GM18526 (cell line): ENCODE results near the gene HERPUD1.

Experiments
- POLR2A ChIP-seq: IDR thresholded peaks from 3 replicates; pipeline ENCODE4 v1.6.1; 2011; ENCODE audit not compliant: insufficient read length; ENCODE audit errors: extremely low read depth

HERPUD1 gene

DNA sequence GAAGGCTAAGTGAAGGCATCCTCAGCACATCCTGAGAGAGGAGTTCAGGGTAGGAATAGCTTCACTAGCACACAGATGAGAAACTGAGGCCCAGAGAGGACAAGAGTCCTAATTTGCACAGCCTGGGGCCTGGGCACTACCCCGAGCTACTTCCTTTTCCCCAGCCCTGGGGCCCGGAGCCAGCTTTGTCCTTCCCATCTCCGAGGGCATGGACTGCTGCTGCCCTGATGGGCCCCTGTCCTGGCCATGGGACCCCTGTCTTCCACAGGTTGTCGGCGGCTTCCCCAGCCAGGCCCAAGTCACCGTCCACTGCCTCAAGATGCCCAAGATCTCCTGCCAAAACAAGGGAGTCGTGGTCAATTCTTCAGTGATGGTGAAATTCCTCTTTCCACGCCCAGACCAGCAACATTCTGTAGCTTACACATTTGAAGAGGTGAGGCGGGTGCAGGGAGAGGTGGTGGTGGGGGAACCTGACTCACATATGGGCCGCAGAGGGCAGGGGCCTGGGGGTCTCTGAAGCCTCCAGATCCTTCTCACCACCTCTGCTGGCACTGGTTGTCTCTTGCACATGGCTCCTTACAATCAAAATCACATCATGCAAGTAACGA lies 46.0 kb downstream of the HERPUD1 start:
- TF ChIP-seq POLR2A = no peak

DNA sequence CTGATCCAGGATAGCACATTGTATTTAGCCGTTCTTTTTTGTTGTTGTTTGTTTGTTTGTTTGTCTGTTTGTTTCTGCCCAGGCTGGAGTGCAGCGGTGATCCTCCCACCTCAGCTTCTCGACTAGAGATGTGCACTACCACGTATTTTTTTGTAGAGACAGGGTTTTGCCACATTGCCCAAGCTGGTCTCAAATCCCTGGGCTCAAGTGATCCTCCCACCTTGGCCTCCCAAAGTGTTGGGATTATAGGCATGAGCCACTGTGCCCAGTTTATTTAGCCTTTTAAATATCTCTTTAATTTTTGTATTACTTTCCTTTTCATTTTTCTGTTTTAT lies 48.2 kb downstream of the HERPUD1 start:
- no peak for TF ChIP-seq POLR2A

DNA sequence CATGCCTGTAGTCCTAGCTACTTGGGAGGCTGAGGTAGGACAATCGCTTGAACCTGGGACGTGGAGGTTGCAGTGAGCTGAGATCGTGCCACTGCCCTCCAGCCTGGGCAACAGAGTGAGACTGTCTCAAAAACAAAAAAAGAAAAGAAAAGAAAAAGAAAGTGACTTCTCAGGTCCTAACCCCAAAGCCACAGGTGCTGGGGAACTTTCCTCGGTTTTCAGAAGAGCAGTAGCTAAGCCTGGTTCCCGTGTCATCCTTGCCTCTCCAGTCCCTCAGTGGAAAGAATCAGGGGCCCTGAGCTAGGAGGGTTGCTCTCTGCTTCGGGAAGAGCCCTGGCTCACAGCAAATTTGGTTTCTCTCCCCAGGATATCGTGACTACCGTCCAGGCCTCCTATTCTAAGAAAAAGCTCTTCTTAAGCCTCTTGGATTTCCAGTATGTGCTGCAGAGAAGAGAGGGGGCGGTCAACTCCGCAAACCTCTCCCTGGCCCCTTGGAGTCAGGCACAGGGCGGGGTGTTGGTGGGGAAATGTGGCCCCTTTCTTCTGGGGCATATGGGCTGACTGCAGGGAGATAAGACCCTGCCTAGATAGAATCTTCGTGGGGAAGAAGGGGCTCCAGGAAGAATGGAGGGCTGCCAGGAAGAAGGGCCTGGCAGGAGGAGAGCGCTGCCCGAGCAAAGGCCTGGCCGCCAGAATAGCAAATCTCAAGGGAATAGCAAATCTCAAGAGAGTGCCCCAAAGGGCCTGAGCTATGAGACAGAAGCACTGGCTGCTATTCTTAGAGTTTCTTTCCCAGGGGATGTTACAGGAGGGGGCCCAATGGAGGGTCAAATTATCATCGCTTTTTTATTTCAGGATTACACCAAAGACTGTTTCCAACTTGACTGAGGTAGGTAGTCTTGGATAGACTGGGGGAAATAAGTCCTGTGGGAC lies 49.1 kb downstream of the HERPUD1 start:
- no peak for TF ChIP-seq POLR2A

DNA sequence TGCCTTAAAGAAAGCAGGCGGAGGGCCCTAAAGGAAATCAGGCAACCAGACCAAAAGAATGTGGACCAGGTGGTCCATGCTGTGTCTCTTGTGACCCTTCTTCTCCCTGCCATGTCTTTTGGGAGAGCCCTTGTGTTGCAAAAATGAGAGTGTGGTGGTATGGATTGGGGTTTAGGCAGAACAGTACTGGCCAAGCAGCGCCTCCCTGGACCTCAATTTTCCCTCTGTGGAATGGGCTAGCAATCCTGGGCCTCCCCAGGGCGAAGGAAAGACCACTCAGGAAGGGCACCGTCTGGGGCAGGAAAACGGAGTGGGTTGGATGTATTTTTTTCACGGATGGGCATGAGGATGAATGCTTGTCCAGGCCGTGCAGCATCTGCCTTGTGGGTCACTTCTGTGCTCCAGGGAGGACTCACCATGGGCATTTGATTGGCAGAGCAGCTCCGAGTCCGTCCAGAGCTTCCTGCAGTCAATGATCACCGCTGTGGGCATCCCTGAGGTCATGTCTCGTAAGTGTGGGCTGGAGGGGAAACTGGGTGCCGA lies 49.9 kb downstream of the HERPUD1 start:
- TF ChIP-seq POLR2A = no peak

DNA sequence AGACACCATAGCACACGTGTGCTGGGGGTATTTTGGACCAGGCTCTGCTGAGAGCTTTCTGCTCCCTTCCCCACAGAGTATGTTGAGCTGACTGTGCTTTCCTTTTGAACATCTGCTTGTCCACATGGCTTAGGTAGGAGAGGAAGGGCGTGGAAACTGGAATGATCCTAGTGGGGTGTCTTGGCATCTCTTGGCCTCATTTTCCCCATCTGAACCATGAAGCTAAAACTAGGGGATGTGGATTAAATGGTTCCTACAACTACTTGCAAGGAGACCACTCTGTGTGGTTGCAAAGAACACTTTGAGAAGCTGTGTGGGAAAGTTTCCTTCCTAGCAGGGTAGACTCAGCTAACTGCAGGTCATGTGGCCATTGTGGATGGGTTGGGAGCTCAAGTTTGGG lies 50.8 kb downstream of the HERPUD1 start:
- no peak for TF ChIP-seq POLR2A

DNA sequence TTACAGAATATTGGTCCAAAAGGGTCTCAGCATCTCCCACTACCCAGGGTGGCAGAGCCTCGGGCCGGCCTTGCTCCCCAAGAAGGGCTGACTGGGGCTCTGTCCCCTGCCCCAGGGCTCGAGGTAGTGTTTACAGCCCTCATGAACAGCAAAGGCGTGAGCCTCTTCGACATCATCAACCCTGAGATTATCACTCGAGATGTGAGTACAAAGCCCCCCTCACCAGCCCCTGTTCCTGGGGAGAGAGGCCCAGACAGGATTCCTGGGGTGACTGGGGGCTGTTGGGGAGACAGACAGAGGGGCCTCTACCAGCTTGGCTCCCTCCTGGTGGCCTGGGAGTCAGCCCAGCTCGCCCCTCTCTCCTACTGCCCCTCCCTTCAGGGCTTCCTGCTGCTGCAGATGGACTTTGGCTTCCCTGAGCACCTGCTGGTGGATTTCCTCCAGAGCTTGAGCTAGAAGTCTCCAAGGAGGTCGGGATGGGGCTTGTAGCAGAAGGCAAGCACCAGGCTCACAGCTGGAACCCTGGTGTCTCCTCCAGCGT lies 51.3 kb downstream of the HERPUD1 start:
- no peak for TF ChIP-seq POLR2A

DNA sequence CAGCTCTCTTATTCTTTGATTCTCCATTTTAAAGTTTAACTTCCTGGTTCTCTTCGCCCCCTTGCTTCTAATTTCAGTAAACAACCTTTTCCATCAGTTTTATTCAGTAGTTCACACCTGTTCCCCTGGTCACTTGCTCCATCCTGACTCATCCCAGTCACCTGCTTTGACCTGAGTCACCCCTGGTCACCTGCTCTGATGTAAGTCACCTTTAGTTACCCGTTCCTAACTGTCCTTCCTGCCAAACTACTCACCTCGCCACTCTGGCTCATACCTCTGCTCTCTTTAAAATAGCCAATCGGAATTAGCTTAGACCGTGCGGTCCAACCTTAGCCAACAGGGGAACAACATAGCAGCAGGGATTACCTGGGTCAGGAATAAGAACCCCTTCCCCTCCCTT lies 52.7 kb downstream of the HERPUD1 start:
- TF ChIP-seq POLR2A = no peak

DNA sequence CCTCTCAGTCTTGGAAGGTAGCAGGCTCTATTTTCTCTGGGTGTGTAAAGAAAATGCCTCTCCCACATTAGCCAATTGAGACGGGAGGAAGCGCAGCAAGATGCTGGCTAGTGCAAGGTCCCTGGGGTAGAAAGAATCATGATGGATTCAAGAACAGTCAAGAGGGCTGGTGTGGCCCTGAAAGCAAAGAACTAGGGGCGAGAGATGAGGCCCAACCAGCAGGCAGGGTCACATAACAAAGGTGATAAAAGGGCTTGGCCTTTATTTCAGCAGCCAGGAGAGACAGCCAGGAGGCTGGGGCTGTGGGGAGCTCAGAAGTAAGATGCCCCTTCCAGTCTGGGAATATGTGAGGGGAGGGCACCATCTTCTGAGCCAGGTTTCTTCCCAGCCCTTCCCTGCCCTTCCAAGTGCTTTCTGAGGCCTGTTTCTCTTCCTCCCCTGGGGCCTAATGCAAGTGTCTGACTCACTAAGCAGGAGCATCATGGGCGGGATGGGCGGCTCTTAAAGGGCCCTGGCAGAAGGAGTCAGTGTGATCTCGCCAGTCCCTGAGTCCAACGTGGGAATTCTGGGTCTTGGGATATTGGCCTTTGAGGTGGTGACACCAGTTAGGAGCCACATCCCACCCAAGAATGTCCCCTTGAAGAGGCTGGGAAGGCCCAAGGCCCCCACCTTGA lies 53.5 kb downstream of the HERPUD1 start:
- no peak for TF ChIP-seq POLR2A

DNA sequence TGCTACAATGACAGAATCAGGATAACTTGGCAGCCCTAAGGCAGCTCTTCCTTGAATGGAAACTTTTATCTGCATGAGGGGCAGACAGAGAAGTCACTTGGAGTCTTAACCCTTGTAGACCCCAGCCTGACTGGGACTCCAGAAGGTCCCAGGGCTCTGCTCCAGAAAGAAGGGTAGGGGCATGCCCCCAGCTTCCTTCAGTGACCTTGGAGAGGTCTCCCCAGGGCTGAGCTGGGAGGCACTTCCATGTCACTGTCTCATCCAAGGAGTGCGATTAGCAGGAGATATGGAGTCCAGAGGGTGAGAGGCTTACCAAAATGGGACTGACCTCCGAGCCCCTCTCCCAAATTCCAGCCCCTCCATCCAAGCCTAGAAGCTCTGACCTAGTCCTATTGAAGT lies 54.0 kb downstream of the HERPUD1 start:
- no peak for TF ChIP-seq POLR2A

DNA sequence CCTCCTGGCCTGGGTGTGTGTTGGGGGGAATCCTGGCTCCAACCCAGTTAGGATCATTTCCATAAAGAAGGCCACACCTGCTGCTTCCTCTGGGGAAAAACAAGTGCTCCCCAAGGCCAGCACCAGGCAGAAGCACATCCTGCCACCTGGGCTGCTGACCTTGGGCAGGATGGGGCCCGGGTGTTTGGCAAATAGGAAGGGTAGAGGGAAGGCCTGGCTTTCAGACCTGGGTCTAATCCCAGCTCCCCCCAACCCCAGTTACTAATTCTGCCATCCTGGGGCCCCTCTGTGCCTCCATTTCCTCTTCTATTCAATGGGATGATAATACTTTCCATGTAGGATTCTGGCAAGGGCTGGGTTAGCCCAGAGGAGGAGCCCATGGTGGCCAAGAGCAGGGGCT lies 54.4 kb downstream of the HERPUD1 start:
- no peak for TF ChIP-seq POLR2A

DNA sequence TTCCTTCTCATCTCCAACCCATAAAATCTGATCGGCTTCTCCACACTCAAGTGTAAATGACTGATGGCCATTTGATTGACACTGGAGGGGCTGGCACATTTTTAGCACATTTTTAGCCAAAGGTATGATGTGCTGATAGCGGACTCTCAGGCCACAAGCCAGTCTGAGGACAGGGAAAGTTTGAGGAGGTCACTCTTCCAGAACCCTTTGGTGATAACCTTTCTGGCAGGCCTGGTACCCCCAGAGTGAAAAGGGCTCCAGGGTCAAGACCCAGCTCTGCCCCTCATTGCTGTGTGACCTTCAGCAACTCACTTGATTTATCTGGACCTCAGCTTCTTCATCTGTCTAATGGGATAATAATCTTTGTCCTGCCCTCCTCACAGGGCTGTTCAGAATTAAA lies 55.8 kb downstream of the HERPUD1 start:
- TF ChIP-seq POLR2A = no peak

DNA sequence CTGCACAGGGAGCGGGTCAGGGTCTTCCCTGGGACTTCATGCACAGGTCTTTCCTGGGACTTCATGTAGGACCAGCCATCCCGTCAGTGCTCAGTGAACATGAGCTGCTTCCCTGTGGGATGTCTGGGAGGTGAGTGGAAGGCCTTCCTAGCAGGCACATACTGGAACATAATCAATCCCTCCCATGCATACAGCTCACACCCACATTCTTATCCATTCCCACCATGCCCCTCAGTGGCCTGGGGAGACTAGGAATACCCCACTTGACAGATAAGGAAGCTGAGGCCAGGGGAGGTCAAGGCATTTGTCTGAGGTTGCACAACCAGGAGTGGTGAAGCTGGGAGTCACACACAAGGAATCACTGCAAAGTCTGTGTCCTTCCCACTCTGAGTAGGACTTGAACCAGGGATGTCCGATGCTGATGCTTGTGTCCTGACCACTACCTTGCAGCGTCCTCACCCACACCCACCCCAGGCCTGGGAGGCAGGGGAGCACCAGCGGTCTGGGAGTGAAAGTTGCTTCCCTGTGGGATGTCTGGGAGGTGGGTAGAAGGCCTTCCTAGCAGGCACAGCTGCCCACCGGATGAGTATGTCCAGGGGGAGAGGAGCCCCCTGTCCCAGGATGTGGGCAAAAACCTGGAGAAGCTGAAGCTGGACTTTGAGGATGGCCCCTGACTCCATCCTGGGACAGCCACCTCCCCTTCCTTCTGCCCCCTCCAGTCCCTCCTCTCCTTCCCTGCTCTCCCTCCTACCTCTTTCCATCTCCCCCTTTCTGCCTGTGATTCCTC lies 56.4 kb downstream of the HERPUD1 start:
- TF ChIP-seq POLR2A = no peak

DNA sequence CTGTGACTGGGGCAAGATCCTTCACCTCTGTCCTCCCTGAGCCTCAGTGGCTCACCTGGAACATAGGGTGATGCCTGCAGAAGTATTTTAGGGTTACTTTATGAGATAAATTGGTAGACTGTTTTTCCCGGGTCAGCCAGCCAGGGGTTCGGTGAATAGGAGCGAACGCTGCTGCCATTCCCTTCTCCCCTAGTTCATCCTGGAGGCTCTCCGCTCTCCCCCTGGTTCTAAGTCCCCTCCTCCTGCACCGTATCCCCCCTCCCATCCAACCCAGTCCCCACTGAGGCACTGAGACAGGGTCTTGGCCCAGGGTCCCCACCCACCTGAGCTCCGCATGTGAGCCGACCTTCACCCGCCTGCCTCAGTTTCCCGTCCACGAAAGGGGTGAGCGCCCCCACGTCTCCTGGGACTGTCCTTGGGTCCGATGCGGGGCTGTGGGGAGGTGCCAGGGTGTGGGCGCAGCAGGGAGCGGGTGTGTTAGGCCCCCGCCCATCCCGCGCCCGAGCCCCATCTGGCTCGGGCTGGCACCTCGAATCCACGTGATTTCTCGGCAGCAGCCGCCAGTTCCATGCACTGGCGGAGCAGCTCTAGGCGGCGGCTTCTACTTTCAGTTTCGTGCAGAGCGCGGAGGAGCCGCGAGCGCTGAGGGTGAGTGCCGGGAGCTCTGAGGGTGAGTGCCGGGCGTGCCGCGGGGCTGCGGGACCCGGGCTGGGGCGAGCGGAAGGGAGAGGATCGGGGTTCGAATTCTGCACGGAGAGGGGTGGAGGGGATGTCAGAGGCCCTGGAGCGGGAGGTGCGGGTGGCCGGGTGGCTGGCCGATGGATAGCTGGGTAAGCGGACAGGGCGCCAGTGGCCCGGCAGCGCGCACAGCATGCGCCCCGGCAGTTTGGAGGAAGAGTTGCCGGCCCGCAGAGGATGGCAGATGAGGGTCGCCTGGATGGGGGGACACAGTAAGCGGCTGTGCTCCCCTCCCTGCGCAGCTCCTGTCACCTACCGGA lies 57.3 kb downstream of the HERPUD1 start, which contains the start of gene NLRC5:
Gene NLRC5, plus strand, starts transcription at position 610 of the 998 bp plus-strand sequence. CDS start 31,156 bp downstream, outside the sequence.
- TF ChIP-seq POLR2A = peak; percentile 87
